Activated CD4-positive, CD25-positive, alpha-beta regulatory T cell treated with anti-CD3 and anti-CD28 coated beads, Interleukin-2, amount 50 U/mL, for 16 hours (primary cell): ENCODE data around the gene ZMIZ1.

Experiments used
- DNase-seq: peaks from one replicate; pipeline ENCODE4 v3.0.0-alpha.2; 2020; ENCODE audit warnings: low read depth, low spot score

Gene ZMIZ1

DNA sequence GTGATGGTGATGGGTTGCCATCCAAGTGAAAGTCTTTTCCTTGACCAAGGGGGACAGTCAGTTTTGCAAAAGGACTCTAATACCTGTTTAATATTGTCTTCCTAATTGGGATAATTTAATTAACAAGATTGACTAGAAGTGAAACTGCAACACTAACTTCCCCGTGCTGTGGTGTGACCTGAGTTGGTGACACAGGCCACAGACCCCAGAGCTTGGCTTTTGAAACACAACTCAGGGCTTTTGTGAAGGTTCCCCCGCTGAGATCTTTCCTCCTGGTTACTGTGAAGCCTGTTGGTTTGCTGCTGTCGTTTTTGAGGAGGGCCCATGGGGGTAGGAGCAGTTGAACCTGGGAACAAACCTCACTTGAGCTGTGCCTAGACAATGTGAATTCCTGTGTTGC lies 285.4 kb downstream of the ZMIZ1 start:
- DNase-seq: no peak

DNA sequence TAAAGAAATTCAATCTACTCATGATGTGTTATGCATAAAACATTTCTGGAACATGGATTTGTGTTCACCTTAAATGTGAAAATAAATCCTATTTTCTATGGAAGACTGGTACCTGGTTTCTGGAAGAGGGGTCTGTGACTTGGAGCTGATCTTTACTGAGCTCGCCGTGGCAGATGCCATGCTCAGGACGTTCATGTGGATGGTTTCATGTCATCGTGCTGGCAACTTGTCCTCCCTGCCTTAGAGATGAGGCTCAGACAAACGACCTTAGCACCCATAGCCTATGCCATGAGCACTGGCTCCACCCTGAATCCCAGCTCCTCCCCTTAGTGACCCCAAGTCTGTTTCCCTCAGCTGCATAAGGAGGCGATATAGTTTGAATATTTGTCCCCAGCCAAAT lies 285.8 kb downstream of the ZMIZ1 start:
- DNase-seq: no peak

DNA sequence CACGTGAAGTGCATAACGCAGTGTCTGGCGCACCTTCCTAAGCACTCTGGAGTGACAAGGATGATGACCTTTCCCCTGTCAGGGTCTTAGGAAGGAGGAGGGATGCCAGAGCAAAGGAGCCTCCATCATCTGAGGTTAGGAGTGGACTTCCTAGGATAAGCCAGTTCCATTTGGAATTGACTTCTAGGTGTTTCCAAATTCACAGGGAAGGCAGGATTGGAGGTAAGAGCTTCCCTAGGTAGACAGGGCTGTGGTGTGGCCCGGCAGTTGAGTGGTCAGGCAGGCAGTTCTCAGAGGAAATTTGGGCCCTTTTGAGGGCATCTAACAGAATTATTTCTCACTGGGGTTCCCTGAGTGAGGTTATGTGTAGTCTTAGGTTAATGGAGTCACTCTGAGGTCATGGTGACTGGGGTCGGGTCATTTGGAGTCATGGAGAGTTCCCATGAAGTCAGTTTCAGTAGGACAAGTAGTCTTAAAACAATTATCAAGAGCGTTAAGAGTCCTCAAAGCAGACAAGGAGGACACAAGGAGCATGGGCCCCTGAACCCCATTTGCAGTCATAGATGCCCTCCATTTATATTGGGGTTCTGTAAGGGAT lies 286.8 kb downstream of the ZMIZ1 start:
- DNase-seq: no peak

DNA sequence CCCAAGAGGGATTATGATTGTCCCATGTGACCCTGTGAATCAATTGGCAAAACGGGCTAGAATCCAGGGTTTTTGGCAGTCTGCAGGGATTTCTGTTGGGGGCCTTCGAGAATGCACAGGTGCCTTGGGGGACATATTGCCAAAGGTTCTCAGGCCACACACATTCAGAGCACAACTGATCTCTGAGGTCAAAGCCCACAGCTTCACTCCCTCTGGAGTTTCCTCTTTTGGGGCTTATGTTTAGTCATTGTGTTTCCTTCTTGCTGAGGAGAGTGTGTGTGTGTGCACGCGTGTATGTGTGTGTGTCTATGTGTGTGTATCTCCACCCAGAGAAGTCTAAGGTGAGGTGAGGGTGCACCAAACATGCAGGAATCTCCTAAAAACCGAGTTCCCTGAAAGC lies 287.3 kb downstream of the ZMIZ1 start:
- DNase-seq: no peak

DNA sequence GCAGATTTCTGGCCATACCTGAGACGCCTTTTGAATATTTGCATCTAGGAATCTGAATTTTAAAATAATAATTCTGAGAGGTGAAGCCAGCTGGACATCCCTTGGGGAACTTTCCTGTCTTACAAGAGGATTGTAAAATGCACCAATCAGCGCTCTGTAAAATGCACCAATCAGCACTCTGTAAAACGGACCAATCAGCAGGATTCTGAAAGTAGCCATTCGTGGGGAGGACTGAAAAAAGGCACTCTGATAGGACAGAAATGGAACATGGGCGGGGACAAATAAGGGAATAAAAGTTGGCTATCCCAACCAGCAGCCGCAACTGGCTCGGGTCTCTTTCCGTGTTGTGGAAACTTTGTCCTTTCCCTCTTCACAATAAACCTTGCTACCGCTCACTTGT lies 288.4 kb downstream of the ZMIZ1 start:
- no peak for DNase-seq

DNA sequence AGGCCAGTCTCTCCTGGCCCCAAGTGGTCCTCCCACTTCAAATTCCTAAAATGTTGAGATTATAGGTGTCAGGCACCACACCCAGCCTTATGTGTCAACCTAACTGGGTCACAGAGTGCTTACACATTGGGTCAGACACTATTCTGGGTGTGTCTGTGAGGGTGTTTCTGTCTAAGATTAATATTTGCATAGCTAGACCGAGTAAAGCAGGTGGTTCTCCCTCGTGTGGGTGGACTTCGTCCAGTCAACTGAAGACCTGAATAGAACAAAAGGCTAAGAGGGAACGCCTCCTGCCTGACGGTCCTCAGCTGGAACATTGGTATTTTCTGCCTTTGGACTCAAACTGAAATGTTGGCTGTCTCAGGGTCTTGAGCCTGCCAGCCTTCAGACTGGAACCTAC lies 290.0 kb downstream of the ZMIZ1 start:
- no peak for DNase-seq

DNA sequence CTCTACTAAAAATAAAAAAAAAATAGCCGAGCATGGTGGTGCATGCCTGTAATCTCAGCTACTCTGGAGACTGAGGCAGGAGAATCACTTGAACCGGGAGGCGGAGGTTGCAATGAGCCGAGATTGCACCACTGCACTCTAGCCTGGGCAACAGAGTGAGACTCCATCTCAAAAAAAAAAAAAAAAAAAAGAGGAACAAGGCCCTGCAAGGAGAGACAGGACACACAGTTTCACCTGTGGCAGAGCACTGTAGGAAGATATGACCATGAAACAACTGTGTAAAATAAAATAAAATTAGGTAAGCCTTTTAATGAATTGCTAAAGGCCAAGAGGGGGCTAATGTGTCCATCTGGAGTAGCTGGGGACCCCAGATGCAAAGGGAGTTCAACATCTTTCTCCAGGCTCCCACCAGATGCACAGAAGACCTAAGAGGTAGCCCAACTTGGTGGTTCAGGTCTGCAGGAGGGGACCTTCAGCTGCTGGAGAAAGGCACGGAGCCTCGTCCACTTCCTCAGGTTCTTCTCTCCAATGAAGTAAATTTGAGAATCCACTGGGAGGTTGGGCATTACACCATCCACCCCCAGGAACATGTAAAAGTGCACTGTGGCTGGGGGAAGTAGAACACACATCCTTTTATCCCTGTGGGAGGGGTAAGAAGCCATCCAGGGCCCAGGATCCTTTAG lies 291.2 kb downstream of the ZMIZ1 start:
- DNase-seq: no peak

DNA sequence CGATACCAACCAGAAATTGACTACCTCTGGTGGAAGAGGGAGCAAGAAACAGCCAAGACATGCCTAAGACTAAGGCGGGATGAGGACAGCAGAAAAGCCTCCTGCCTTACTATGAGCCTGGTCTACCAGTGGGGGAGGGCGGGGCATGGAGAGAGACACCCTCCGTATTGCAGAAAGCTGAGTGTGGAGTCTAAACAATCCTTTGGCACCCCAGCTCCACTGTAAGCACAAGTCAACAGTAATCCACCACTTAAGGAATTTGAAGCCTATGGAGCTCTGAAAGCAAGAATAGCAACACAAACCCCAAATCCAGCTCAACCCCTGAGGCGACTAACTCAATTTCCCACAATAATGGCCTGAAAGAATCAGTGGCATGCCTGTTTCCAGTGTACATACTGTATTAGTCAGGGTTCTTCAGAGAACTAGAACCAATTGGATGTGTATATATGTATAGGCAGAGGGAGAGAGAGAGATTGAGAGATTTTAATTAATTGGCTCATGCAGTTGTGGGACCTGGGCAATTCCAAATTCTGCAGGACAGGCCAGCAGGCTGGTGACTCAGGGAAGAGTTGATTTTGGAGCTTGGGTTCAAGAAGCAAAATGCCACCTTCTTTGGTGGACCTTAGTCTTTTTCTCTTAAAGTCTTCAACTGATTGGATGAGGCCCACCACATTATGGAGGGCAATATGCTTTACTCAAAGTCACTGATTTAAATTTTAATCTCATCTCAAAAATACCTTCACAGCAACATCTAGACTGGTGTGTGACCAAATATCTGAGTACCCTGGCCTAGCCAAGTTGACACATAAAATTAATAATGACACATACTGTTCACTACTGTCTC lies 292.0 kb downstream of the ZMIZ1 start:
- no peak for DNase-seq

DNA sequence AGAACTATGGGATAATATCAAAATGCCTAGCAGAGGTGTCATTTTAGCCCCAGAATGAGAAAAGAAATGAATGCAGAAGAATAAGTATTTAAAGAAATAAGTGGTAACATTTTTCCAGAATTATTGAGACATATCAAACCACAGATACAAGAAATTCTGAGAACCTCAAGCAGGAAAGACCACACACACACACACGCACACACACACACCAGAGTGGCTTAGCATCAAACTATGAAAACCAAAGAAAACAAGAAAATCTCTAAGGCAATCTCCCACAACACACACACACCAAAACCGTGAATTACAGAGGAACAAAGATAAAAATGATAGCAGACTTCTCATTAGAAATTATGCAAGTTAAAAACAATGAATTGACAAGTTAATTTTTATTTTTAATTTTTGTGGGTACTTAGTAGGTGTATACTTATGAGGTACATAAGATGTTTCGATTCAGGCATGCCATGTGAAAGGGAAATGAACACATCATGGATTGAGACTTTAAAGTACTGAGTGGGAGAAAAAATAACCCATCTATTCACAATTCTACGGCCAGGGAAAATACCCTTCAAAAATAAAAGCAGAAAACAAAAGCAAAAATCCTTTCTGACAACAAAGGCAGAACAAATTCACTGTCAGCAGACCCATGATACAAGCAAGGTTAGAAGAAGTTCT lies 293.1 kb downstream of the ZMIZ1 start:
- DNase-seq: no peak
